ENCODE data around the gene UBASH3B.

DNA sequence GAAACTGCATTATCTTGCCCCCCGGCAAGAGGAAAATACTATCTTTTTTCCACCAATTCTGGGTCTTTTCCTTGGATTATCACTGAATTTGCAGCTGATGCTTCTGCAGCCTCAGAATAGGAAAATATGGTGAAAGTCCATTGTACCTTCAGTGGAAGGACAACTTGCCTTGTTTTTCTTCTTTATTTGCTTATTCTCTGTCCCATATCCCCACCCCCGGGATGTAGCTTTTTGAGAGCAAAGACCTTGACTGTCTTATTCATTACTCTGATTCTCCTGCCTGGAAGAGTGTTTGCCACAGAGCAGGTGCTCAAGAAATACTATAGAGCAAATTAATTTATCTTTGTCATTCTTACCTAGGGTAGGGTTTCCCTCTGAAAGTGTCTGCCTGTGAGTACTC lies 29.5 kb downstream of the UBASH3B start:
- no peak for TF ChIP-seq POLR2A (IDR thresholded peaks at IDR 0.05)
- TF ChIP-seq, protein P1, sequence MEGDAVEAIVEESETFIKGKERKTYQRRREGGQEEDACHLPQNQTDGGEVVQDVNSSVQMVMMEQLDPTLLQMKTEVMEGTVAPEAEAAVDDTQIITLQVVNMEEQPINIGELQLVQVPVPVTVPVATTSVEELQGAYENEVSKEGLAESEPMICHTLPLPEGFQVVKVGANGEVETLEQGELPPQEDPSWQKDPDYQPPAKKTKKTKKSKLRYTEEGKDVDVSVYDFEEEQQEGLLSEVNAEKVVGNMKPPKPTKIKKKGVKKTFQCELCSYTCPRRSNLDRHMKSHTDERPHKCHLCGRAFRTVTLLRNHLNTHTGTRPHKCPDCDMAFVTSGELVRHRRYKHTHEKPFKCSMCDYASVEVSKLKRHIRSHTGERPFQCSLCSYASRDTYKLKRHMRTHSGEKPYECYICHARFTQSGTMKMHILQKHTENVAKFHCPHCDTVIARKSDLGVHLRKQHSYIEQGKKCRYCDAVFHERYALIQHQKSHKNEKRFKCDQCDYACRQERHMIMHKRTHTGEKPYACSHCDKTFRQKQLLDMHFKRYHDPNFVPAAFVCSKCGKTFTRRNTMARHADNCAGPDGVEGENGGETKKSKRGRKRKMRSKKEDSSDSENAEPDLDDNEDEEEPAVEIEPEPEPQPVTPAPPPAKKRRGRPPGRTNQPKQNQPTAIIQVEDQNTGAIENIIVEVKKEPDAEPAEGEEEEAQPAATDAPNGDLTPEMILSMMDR (IDR thresholded peaks at IDR 0.05), result no peak
